GM12891 (cell line): ENCODE results near the gene EDEM3.

Experiments
- PAX5 ChIP-seq: IDR thresholded peaks from 2 replicates; pipeline ENCODE4 v1.6.1; 2011; ENCODE audit warnings: low read length, moderate library complexity, mild to moderate bottlenecking; ENCODE audit not compliant: insufficient read depth, severe bottlenecking
- POLR2AphosphoS5 ChIP-seq: IDR thresholded peaks from 2 replicates; pipeline ENCODE4 v1.6.1; 2011; ENCODE audit warnings: low read depth, low read length, control low read depth
- POU2F2 ChIP-seq: IDR thresholded peaks from 2 replicates; pipeline ENCODE4 v1.6.1; 2011; ENCODE audit warnings: low read depth, mild to moderate bottlenecking, control low read depth, low read length, moderate library complexity

DNA sequence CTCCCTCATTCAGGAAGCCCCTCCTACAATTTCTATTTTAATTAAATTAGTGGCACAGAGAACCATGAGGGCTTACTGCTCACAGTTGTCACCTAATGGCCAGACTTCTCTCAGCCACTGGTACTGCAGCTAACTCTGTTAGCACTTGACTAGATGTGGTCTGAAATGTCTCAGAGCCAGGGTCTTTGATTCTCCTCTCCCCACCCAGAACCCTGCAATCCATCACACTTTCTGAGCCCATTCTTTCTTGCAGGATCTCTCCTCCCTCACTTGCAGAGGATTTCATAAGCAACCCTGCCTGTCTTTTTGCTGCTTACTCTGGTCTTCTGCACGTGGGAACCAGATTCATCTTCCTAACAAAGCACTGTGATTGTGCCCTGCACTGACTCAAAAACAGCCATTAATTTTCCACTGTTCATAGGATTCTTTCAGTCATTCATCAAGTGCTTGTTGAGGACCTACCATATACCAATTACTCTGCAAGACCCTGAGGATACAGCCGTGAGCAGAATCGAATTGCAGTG, 108.4 kb downstream of the EDEM3 start:
- TF ChIP-seq POLR2AphosphoS5 (no peak), PAX5 (no peak), POU2F2 (no peak)
